HG02610 (cell line): ENCODE results near the gene KCNJ10.
A peak's percentile ranks its signal among the peaks of the same experiment; 100 is the strongest.
"Not testable (repeated sequence)": the region's sequence is repeated elsewhere in the genome, so short reads cannot be mapped to it uniquely, and the experiment has no call there.

Experiments
- ATAC-seq: cut with Tn5 transposase; IDR thresholded peaks from one replicate; pipeline ENCODE4 v1.9.1; 2021; ENCODE audit warnings: mild to moderate bottlenecking, moderate library complexity; ENCODE audit not compliant: unreplicated experiment

KCNJ10 gene

DNA sequence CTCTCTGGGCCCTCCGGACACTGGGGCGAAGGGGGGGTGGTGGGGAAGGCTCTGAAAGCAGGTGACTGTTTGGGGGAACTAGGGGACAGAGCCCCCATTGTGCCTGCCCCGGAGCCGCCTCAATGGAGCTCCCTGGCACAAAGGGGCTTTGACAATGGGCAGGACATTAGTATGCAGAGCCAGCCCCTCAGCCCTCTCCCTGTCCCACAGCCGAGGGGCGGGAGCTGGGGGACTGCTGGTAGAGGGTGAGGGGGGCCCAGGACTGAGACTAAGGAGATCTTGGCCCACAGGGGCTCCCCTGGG, 7.8 kb downstream of the KCNJ10 start:
- ATAC-seq = no peak

DNA sequence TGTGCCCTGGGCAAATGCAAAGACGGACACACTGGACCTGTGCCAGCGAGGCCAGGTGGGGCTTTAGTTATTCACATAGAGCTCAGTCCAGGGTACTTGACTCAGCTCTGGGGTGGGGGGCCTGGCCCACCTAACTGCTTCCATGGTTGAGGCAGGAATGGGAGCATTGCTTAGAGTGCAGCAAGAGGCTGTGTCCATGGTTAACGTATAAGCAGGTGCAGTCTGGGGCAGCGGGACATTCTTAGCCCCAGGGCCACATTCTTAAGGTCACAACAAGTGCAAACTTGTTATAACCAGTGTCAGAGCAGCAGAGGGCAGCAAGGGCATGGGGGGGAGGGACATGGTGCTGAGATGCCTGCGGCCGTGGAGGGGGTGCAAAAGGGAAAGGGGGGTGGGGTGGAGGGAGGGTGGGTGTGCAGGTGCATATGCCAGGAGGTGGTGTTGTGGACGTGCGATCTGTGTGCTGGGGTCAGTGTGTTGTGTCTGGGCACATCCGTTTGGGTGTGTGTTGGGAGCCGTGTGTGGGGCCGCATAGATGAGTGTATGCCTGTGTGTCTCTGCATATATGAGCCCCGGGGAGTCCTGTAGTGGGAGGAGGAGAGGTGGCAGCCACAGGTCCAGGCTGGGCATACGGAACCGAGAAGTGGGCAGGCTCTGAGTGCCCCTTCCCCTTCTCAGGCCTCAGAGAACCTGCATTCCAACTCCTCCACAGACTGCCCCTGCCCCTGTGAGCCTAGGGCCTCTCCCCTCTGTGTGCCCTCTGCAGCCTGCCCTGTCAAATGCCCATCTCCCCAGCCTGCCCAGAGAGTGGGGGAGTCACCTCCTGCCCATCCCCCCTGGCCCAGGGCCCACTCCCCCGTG, 8.4 kb downstream of the KCNJ10 start:
- no peak for ATAC-seq

DNA sequence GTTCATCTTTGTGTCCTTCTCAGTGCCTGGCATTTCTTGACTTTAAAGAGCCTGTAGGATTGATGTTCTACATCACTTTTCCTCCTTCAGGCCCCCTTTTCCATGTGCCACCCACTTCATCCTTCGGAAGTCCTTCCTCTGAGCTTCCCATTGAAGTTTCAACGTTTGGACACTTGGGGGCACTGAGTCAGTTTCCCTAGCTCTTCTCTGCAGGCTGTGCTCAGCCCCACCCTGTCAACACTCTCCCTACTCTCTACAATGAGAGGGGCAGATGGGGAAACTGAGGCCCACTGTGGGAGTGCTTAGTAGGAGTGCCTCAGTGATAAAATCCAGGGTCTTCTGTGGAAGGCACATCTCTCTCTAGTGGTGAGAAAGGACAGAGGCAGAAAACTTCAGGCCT, 11.9 kb downstream of the KCNJ10 start:
- no peak for ATAC-seq

DNA sequence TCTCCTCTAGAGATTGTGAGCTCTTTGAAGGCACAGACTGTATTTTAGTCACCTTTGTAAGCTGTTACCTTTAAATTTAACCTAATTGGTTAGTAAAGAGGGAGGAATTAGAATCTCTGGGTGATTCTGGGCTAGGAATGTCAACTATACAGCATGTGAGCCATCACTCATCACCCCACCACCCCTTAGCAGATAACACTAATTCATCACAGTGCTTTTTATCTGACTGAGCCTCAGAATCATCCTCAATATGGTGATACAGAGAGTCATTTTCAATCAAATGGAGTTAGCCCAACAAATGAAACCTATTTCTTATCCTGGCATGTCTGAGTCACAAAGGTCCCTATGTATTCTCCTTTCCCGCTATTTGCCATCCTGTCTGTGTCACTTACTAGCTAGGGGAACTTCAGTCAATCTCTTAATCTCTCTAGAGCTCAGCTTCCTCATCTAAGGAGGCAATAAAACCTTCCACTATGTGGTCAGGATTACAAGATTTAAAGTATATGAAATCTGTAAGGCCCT, 13.3 kb downstream of the KCNJ10 start:
- no peak for ATAC-seq

DNA sequence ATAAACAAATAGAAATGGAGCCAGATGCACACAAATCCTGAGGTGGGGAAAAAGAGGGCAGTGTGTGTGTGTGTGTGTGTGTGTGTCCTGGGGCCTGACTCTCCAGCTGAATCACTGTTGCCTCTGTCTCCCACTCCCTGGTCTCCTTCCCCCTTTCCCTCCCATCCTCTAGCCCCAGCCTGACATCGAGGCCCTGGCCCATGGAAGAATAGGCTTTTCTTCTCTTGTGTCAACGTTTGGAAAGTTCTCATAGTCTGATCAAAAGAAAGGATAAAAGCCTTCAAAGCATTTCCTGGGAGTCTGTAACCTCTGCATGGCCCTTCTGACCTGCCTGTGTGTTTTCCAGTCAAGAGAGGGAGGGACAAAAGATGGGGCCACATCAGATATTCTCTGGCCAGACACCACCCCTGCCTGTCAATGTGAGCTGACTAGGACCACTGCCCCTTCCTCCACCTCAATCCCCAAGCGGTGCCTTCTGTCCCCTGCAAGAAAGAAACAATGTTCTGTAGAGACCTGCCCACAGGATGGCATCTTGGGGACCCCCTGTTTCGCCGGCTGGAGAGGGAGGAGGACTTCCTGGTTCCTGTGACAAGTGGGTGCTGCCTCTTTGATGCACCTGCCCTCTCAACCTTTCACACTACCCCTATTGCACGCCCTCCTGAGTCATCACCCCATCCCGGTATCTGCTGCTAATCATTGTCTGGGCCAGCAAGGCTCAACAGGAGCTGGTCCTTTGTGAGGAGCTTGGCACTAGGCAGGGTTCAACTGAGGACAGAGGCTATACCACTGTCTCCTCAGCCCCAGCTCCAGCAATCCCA, 16.2 kb downstream of the KCNJ10 start:
- ATAC-seq = no peak

DNA sequence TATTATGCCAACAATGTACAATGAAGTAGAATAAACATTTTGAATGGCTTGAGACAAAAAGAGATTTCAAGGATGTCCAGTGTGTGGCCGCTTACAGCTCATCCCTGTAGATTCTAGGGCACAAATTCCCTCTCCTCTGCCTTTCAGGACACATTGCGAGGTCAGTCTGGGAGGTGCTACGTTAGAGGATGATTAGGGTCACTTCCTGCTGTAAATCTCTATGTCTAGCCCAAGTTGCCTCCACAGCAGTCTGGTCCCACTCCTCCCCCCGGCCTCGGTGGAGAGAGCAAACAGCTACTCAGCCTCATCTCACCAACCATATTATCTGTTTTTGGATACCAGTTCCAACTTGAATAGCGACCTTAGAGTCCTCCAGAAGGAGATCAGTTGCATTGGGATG, 17.0 kb downstream of the KCNJ10 start:
- ATAC-seq = no peak

DNA sequence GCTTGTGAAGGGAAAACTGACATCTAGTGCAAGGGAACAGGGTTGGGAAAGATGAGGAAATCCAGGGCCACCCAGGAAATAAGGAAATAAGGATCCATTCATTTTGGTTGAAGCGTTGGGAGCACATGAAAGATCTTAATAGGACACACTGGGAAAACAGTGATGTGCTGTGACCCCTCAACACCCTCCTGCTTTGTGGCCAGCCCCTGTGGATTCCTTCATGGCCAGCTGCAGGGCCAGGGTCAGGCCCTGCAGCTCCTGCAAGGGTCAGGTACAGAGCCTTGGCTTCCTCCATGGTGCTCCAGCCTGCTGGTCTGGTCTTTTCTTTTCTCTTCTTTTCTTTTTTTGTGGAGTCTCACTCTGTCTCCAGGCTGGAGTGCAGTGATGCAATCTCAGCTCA, 19.3 kb downstream of the KCNJ10 start:
- no peak for ATAC-seq

DNA sequence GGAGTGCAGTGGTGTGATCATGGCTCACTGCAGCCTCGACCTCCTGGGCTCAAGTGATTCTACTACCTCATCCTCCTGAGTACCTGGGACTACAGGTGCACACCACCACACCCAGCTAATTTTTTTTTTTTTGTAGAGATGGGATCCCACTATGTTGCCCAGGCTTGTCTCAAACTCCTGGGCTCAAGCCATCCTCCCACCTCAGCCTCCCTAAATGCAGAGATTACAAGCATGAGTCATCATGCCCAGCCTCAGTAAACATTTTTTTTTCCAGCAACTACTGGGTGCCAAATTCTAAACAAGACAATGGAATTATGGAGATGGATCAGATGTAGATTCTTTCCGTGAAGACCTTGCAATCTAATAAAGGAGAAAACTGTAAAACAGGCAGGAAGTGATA, 19.8 kb downstream of the KCNJ10 start:
- ATAC-seq = not testable (repeated sequence)

DNA sequence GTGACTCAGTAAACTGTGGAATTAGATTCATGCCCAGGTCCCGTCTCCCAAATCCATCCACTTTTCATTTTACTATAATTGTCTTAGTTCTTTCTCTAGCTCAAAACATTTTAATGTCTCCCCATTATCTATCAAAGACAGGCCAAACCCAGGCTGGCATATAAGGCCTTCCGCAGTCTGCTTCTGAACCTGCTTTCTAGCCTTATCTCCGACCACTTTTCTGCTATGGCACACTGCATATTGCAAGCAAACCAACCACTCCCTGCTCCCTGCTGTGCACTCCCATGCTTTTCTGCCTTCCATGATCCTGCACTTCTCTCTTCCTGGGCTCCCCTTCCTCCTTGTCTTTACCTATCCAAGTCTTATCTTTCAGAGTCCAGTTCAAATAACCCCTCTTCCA, 20.9 kb downstream of the KCNJ10 start:
- no peak for ATAC-seq

DNA sequence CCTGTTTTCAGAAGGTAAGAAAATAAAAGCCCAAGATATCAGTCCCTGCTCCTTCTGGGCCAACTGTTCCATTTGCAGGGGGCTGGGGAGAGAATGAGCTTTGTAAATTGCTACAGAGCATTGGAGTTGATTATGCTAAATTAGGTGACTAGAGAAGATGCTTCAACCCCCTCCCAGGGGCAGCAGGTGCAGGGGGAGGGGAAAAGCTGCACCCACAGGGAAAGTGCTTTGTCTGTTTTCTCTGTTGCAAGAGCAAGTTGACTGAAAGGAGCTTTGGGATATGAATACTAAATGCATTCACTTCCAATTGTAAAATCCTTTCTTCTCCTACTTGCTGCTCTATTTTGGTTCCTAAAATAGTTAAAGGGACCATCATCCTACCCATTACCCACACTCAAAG, 21.6 kb downstream of the KCNJ10 start:
- no peak for ATAC-seq

DNA sequence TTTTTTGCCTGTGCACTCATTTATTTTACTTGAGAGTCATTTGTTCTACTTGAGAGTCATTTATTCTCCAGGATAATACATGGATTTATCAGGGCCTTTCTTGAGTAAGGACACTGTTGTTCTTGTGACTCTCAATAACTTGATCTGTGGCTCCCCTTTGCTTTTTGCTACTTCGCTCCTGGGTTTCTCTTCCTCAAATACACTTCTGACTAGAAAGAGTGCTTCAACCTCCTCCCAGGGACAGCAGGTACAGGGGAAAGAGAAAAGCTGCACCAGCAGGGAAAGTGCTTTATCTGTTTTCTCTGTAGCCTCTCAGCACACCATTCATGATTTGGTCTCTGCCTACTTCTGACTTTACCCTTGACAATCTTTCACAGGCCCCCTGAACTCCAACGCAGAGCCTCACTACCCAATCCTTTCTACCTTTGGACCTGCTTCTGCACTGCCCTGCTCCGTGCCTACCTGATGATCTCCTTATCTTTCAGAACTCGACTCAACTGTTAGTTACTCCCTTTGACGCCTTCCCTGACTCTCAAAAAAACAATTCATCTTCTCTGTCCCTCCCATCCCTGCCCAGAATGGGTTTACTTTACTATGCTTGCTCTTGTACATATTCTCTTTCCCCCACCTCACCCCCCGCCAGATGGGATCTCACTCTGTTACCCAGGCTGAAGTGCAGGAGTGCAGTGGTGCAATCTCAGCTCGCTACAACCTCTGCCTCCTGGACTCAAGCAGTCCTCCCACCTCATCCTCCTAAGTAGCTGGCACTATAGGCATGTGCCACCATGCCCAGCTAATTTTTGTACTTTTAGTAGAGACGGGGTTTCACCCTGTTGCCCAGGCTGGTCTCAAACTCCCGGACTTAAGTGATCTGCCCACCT, 22.6 kb downstream of the KCNJ10 start:
- no peak for ATAC-seq

DNA sequence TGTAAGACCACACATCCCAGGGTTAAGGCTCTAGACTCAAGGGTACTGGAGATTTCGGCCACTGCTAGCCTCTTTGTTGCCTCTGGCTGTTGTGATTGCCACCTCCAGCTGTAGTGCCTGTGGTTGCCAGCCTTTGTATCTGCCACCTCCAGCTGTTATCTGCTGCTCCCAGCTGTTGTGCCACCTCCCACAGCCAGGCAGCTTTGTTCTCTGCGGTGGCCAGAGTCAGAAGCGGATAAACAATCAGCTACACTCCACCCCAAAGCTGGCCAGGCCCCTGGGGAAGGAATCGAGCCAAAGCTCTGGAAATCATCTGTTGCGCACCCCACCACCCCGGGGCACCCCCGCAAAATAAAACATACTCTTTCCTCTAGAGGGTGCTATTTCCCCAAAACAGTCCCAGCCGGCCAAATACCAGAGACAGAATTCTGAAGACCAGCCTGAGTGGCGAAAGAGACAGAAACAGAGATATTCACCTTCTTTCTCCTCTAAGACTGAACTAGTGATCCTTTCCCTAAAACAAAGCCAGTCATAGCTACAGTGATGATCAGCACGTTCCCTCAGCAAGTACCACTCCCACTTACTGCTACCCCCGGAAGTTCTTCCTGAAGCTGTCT, 23.4 kb downstream of the KCNJ10 start:
- no peak for ATAC-seq

DNA sequence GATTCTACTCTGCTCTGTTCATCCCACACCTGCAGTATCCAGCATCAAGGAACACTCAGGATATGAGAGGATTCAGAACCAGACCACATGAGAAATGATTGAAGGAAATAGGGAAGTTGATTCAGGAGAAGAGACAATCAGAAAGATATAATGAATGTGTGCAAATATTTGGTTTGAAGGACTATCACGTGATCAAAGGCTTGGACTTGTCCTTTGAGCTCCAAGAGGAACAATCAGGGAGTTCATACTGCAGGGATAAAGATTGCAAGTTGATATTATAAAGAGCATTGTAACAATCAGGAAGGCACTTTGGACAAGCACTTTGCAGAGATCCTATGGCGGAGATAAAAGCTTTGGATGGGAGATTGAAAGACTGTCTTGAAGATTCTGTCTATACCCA, 24.3 kb downstream of the KCNJ10 start:
- no peak for ATAC-seq

DNA sequence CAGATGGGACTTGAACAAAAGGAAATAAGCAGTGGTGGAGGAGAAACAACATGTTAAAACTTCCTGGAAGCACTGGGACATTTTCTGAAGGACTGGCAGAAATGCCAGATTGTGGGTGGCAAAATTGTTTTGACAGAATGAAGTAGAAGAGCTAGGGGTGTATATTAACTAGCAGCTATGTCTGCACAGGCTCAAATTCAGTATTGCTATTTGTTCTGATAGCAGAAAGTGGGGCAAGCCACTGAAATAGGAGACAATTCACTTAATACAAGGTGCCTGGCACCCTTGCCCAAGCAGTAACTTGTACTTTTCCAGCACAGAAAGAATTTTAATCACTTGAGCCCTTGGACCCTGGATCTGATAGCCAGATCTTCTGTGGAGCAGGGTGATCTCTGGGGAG, 26.4 kb downstream of the KCNJ10 start:
- no peak for ATAC-seq

DNA sequence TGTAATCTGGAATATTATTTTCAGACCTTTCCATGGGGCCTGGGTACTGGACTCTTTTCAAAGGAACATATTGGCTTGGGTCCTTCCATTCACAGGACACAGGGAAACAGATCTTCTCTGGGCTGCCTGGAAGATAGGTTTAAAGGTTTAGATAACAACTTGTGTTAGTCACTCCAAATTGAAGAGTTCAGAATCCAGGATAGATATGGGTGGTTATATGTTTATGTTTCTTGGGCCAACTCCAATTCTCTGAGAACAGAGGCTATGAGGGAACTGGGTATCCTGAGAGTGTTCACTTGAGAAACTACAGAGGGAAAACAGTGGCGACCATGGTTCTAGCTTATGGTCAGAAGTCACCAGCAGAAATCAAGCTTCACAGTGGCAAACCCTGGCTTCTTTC, 29.5 kb downstream of the KCNJ10 start:
- ATAC-seq = no peak

DNA sequence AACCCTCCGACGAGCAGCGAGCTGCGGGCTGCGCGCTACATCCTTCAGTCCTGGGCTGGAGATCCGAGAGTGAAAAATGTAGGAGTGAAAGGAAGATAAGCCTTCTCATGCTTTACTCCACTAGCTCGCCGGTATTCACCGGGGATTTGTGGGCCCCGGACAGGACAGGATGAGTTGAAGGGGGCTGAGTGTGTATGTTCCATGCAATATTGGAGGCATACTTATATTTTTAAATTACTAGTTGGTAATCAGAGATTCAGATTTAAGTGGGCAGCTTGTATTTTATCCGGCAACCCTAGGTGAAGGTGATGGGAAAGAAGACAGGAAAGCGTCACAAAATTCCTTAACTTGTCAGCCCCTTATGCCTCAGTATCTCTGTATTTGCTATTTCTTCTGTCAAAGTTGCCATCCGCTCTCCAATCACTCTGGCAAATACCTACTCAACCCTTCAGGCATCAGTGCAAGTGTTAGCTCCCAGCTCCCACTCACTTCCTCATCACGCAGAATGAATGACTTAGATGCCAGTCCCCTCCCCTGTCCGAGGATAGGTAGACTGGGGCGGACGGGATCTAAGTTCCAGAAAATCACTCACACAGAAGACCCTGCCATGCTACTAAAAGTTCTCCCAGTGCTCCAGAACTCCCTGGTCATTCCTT, 37.7 kb downstream of the KCNJ10 start:
- ATAC-seq = peak; percentile 18

DNA sequence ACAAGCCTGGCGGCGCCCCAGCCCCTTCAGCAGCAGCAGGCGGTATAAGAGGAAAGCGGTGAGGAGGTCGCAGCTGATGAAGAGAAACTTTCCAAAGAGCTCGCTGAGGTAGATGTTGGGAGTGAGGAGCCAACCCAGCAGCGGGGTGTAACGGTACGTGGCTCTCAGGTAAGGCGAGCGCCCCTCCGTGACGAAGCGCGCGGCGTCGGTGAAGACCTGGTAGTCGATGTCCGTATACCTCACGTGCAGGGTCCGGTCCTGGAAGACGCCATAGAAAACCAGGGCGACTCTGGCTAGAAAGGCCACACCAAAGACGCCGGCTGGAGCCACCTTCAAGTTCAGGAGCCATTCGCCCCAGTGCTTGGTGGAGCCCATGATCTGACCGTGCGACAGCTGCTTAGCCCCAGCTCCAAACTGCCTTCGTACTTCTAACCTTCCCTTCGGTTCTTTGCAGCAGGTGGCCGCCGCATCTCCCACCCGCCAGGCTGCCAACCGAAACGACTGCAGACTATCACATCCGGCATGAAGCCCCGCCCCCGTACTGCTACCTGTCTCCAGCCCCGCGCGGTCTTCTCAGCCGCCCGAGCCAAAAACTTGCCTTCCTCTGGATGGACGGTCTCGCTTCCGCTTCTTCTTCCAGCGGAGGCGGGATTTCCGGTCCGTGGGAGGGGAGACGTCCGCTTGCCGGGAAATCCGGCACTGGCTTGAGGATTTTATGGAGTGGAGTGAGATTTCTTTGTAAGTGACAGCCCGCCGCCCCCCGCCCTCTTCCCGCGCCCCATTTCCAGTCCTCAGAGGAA, 38.4 kb downstream of the KCNJ10 start, which contains the start of gene PIGM:
Gene PIGM (minus strand): TSS at position 626 of the 800 bp plus-strand sequence. CDS start 251 bp downstream, at position 375.
- peak; percentile 95 for ATAC-seq

DNA sequence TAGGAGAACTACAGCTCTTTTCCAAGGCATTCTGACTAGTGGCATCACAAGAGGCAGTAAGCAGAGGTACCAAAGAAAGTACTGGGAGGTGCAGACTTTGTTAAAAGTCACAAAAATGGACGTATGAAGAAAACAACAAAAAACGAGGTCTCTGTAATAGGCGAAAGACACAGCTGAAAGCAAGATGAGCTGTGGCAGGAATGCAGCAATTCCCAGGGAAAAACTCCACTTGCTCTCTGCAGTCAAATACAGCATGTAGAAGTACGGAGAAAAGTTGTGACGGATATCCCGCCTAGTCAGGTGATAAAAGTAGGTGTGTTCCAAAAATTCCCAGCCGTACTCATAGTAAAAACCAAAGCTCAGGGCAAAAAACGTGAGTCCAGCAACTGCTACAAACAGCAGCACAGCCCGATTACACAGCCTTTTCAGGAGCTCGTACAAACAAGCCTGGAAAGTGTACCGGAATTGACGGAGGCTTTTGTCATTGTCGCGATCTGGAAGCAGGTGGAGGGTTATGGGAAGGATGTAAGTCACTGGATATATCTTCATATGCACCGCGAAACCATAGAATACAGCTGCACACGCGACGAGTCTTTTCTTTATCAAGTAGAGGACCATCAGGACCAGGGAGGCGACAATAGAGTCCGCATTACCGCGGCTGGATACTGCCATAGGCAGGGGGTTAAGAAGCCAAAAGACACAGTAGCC, 39.1 kb downstream of the KCNJ10 start:
- ATAC-seq = peak; percentile 10

DNA sequence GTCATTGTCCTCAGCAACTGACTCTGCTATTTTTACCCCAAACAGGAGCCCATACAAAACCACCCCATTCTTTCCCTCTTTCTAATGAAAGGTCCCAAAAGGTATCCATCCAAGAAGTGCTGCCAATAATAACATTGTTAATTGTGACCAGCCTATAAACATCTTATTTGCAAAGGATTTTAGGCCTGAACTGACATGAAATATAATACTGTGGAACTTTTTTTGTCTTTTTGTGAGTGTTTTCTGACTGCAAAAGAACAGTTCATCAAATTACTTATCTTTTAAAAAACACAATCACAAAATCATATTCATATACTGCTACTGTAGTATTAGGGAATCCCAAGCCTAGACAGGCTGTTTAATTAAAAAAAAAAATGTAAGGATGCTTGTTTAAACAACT, 41.5 kb downstream of the KCNJ10 start:
- no peak for ATAC-seq
